ENCODE results near the gene EPHA6. TPM values are rescaled to one million over a fixed set of nuclear protein-coding genes. Genes with fewer than 3 reads are reported as not detected.
"Not testable (repeated sequence)": the region's sequence is repeated elsewhere in the genome, so short reads cannot be mapped to it uniquely, and the experiment has no call there.

EPHA6 gene
- total RNA-seq, 6 donors from 2014 or later = 0.14 to 1.0 (median 0.57) TPM; not detected in 3

- no peaks in the 10 kb centered on the region for H3K36me3 ChIP-seq
- ATAC-seq (ENCODE audit: low FRiP score in 2 of 2) (no peak), DNase-seq (no peak)
- 88 to 94% methylated on average over 1 of the region's 1 CpG for WGBS, 2 donors
- H3K9me3 ChIP-seq = peaks cover 0 to 4% (median 0%) of the 10 kb centered on the region in 4 donors
- H3K27me3 ChIP-seq = no peaks in the 10 kb centered on the region
- H3K27ac ChIP-seq = no peak overlapping the region
- TF ChIP-seq CTCF (IDR thresholded peaks at IDR 0.05) = no peak
- no peak for TF ChIP-seq POLR2A (IDR thresholded peaks at IDR 0.05)
- no peak for TF ChIP-seq EP300 (IDR thresholded peaks at IDR 0.05)
- TF ChIP-seq POLR2AphosphoS5 (IDR thresholded peaks at IDR 0.05) = no peak
- H3K4me3 ChIP-seq = no peak overlapping the region
- no peaks in the 10 kb centered on the region for H3K4me1 ChIP-seq
These were observed 798.2 kb downstream of the EPHA6 start for GRCh38 chr3:97612632-97613031.

GRCh38 chr3:97613139-97613538 lies 798.7 kb downstream of the EPHA6 start:
- no peaks in the 10 kb centered on the region for H3K27me3 ChIP-seq
- no peaks in the 10 kb centered on the region for H3K36me3 ChIP-seq
- no peak for DNase-seq
- no peak for TF ChIP-seq EP300 (IDR thresholded peaks at IDR 0.05)
- no peak for TF ChIP-seq POLR2AphosphoS5 (IDR thresholded peaks at IDR 0.05)
- TF ChIP-seq POLR2A (IDR thresholded peaks at IDR 0.05) = no peak
- no peak for TF ChIP-seq CTCF (IDR thresholded peaks at IDR 0.05)
- H3K9me3 ChIP-seq = peaks cover 0 to 4% (median 0%) of the 10 kb centered on the region in 4 donors
- no peak for ATAC-seq (ENCODE audit: low FRiP score in 2 of 2)
- H3K4me3 ChIP-seq = no peak overlapping the region
- 46 to 53% methylated on average over 2 of the region's 2 CpGs for WGBS, 2 donors
- H3K4me1 ChIP-seq = no peaks in the 10 kb centered on the region
- H3K27ac ChIP-seq = no peak overlapping the region

GRCh38 chr3:97620514-97620913 lies 806.1 kb downstream of the EPHA6 start:
- not testable (repeated sequence) for ATAC-seq (ENCODE audit: low FRiP score in 2 of 2); H3K9me3 ChIP-seq; H3K36me3 ChIP-seq; H3K4me1 ChIP-seq; DNase-seq; H3K27me3 ChIP-seq; H3K27ac ChIP-seq; H3K4me3 ChIP-seq
- WGBS, 2 donors = 85 to 94% methylated on average over 1 of the region's 1 CpG

GRCh38 chr3:97636465-97636864 lies 822.1 kb downstream of the EPHA6 start:
- ATAC-seq (ENCODE audit: low FRiP score in 2 of 2) = no peak
- H3K36me3 ChIP-seq = no peaks in the 10 kb centered on the region
- no peaks in the 10 kb centered on the region for H3K4me1 ChIP-seq
- no peak for TF ChIP-seq CTCF (IDR thresholded peaks at IDR 0.05)
- TF ChIP-seq POLR2A (IDR thresholded peaks at IDR 0.05) = no peak
- no peak for TF ChIP-seq EP300 (IDR thresholded peaks at IDR 0.05)
- no peak for TF ChIP-seq POLR2AphosphoS5 (IDR thresholded peaks at IDR 0.05)
- no peak overlapping the region for H3K4me3 ChIP-seq
- DNase-seq = no peak
- WGBS, 2 donors = 48 to 52% methylated on average over 1 of the region's 1 CpG
- H3K27me3 ChIP-seq = no peaks in the 10 kb centered on the region
- no peak overlapping the region for H3K27ac ChIP-seq
- H3K9me3 ChIP-seq = no peaks in the 10 kb centered on the region

GRCh38 chr3:97646932-97647331 lies 832.5 kb downstream of the EPHA6 start:
- H3K27me3 ChIP-seq = no peaks in the 10 kb centered on the region
- no peak overlapping the region for H3K4me3 ChIP-seq
- H3K4me1 ChIP-seq = no peaks in the 10 kb centered on the region
- H3K9me3 ChIP-seq = no peaks in the 10 kb centered on the region
- 83 to 91% methylated on average over 1 of the region's 1 CpG for WGBS, 2 donors
- TF ChIP-seq POLR2A (IDR thresholded peaks at IDR 0.05) = no peak
- TF ChIP-seq EP300 (IDR thresholded peaks at IDR 0.05) = no peak
- no peak for TF ChIP-seq CTCF (IDR thresholded peaks at IDR 0.05)
- no peak for TF ChIP-seq POLR2AphosphoS5 (IDR thresholded peaks at IDR 0.05)
- no peaks in the 10 kb centered on the region for H3K36me3 ChIP-seq
- H3K27ac ChIP-seq = no peak overlapping the region
- no peak for DNase-seq
- ATAC-seq (ENCODE audit: low FRiP score in 2 of 2) = no peak
